ENCODE measurements around the gene ADAMTSL3. TPM values are rescaled to one million over a fixed set of nuclear protein-coding genes. Genes with fewer than 3 reads are reported as not detected.

Gene ADAMTSL3
- total and polyA plus RNA-seq, 2 of the 8 experiments (the other 6 are each of a cell fraction or from before 2014, with no cell fraction given) = 0.35 to 1.4 TPM

DNA sequence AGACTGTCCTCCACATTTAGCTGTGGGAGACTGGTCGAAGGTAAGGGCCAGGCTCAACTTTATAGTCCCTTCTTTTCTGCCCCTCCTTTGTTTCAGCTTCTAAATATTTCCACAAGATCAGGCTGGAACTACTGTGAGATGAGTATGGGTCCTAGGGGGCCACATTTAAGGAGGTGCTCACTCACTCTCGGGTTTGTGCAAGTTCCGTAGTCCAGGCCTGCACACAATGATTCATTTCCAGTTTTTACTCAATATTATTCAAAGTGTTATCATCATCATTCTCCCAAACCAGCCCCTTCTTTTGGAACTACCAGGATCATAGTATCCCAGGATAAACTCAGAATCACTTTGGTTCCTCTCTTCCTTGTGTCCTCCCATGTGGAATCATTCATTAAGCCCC lies 289.1 kb downstream of the ADAMTSL3 start:
- Histone ChIP-seq H3K4me2 (ENCODE audit: insufficient read depth in 1 of 2, low read depth in 2 of 2, low read length in 2 of 2) (no peak overlapping the region), H2BK12ac (ENCODE audit: low read depth, low read length) (no peak overlapping the region), H3K79me1 (ENCODE audit: low read depth, low read length) (no peaks in the 10 kb centered on the region), H3K4me3 (ENCODE audit: extremely low read depth in 1 of 4, insufficient read depth in 2 of 4, low read depth in 3 of 4, low read length in 4 of 4) (no peak overlapping the region), H3K4ac (replicated peaks; ENCODE audit: insufficient read length, low read depth, low read length) (no peak overlapping the region), H3K18ac (ENCODE audit: extremely low read depth, low read length) (no peak overlapping the region), H3K27ac (ENCODE audit: low read depth, low read length) (no peak overlapping the region), H2AFZ (ENCODE audit: low read length) (0 out of 2 replicates have a peak overlapping the region, but pooled peaks have one; percentile 5), H3K27me3 (replicated peaks in 1 of 4; ENCODE audit: control insufficient read depth in 3 of 4, extremely low read depth in 1 of 4, insufficient read depth in 3 of 4, low read length in 3 of 4) (no peaks in the 10 kb centered on the region), H3K36me3 (ENCODE audit: control insufficient read depth in 2 of 4, insufficient read depth in 4 of 4, low read length in 3 of 4) (no peaks in the 10 kb centered on the region), H2BK20ac (ENCODE audit: low read length) (no peak overlapping the region), H3K4me1 (replicated peaks in 1 of 4; ENCODE audit: control insufficient read depth in 3 of 4, insufficient read depth in 4 of 4, low read length in 3 of 4) (no peaks in the 10 kb centered on the region; a peak in 1 of 7 replicates), H3K9me3 (ENCODE audit: insufficient read depth in 2 of 2, low read depth in 1 of 2, low read length in 1 of 2) (no peaks in the 10 kb centered on the region), H4K91ac (replicated peaks; ENCODE audit: insufficient read length, low read length) (no peak overlapping the region), H3K79me2 (ENCODE audit: control insufficient read depth in 1 of 2, insufficient read depth in 2 of 2, low read length in 2 of 2) (no peaks in the 10 kb centered on the region), H3K9ac (replicated peaks in 1 of 4; ENCODE audit: extremely low read depth in 1 of 4, low read depth in 3 of 4, low read length in 3 of 4) (no peak overlapping the region), H3K56ac (replicated peaks; ENCODE audit: insufficient read length, low read depth, low read length) (no peak overlapping the region), H2BK120ac (replicated peaks; ENCODE audit: low read depth, low read length) (no peak overlapping the region), H2BK5ac (ENCODE audit: low read depth, low read length) (no peak overlapping the region), H2BK15ac (ENCODE audit: low read length) (no peak overlapping the region), H4K20me1 (replicated peaks in 1 of 2; ENCODE audit: control insufficient read depth in 1 of 2, insufficient read depth in 2 of 2, low read length in 2 of 2) (no peaks in the 10 kb centered on the region), H4K8ac (ENCODE audit: extremely low read depth, insufficient read depth, low read length) (no peak overlapping the region), H3K23ac (ENCODE audit: insufficient read length) (no peak overlapping the region), H3K23me2 (ENCODE audit: low read depth, low read length) (no peaks in the 10 kb centered on the region), H4K5ac (ENCODE audit: insufficient read length, low read depth, low read length) (no peak overlapping the region), H3K14ac (ENCODE audit: insufficient read length) (no peak overlapping the region), H2AK5ac (ENCODE audit: low read depth, low read length) (no peak overlapping the region)
- ChIA-PET POLR2A (ENCODE audit: partially characterized antibody) (no interaction called here), CTCF (ENCODE audit: partially characterized antibody) (interaction anchor here (0.6 to 0.7 kb wide), 3 partner anchors 9 to 483 kb away, joined by 3 to 4 read pairs (median 3); no protein-coding TSS in a partner anchor)
- 91% methylated on average over 3 of the region's 3 CpGs; no CpG with 5 or more reads in 1 of the 2 experiments for WGBS, 2 experiments (ENCODE audit: extremely low coverage in 1 of 2, insufficient coverage in 1 of 2, insufficient read length in 1 of 2, insufficient replicate concordance in 2 of 2, low coverage in 1 of 2, low lambda C conversion rate in 2 of 2, missing lambda C conversion rate in 1 of 2)
- DNase-seq (ENCODE audit: low read depth in 1 of 2, low spot score in 2 of 2) (no peak), FAIRE-seq (no peak)
- TF ChIP-seq TBP (IDR thresholded peaks at IDR 0.05; ENCODE audit: low read depth, low read length) (no peak), POU5F1 (IDR thresholded peaks at IDR 0.05; ENCODE audit: low read depth, low read length) (no peak), KDM5A (IDR thresholded peaks at IDR 0.05; ENCODE audit: low read length) (no peak), ZNF274 (IDR thresholded peaks at IDR 0.05; ENCODE audit: borderline replicate concordance, extremely low read depth, low read length) (no peak), SP2 (IDR thresholded peaks at IDR 0.05; ENCODE audit: low read length) (no peak), BACH1 (IDR thresholded peaks at IDR 0.05; ENCODE audit: low read length) (no peak), TEAD4 (IDR thresholded peaks at IDR 0.05; ENCODE audit: low read depth, low read length) (no peak), EP300 (IDR thresholded peaks at IDR 0.05; ENCODE audit: borderline replicate concordance in 1 of 2, low read depth in 2 of 2, low read length in 2 of 2) (no peak), RBBP5 (IDR thresholded peaks at IDR 0.05; ENCODE audit: borderline replicate concordance, low read depth, low read length) (no peak), SRF (IDR thresholded peaks at IDR 0.05; ENCODE audit: low read depth, low read length) (no peak), CBX5 (IDR thresholded peaks at IDR 0.05; ENCODE audit: low read depth, low read length) (no peak)
- TF ChIP-seq, protein P1, sequence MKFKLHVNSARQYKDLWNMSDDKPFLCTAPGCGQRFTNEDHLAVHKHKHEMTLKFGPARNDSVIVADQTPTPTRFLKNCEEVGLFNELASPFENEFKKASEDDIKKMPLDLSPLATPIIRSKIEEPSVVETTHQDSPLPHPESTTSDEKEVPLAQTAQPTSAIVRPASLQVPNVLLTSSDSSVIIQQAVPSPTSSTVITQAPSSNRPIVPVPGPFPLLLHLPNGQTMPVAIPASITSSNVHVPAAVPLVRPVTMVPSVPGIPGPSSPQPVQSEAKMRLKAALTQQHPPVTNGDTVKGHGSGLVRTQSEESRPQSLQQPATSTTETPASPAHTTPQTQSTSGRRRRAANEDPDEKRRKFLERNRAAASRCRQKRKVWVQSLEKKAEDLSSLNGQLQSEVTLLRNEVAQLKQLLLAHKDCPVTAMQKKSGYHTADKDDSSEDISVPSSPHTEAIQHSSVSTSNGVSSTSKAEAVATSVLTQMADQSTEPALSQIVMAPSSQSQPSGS (IDR thresholded peaks at IDR 0.05; ENCODE audit: low read length) = no peak
- TF ChIP-seq, protein P2, sequence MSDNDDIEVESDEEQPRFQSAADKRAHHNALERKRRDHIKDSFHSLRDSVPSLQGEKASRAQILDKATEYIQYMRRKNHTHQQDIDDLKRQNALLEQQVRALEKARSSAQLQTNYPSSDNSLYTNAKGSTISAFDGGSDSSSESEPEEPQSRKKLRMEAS (IDR thresholded peaks at IDR 0.05) = no peak
